ENCODE measurements around the gene KXD1. TPM values are rescaled to one million over a fixed set of nuclear protein-coding genes. Genes with fewer than 3 reads are reported as not detected.

Gene KXD1
- total and polyA plus RNA-seq, 4 donors, result 51.3 to 117 (median 74.8) TPM

GRCh38 chr19:18558604-18559003 is 934 bp downstream of the KXD1 start:
- DNase-seq (no peak), ATAC-seq (ENCODE audit: insufficient read depth, low FRiP score) (no peak)
- H3K4me1 ChIP-seq (ENCODE audit: control insufficient read depth in 5 of 5, insufficient read depth in 5 of 5, low read length in 5 of 5), result peaks cover 0 to 14% (median 0%) of the 10 kb centered on the region in 5 donors
- no peaks in the 10 kb centered on the region for H3K27me3 ChIP-seq (ENCODE audit: control insufficient read depth in 3 of 3, insufficient read depth in 3 of 3, low read length in 2 of 3)
- WGBS, 2 donors, result 51 to 53% methylated on average over 3 of the region's 3 CpGs
- H3K9ac ChIP-seq (ENCODE audit: insufficient read depth in 1 of 2, low read length in 2 of 2), result peak overlapping the region; percentile 65 to 87
- no peaks in the 10 kb centered on the region for H3K9me3 ChIP-seq (ENCODE audit: control insufficient read depth in 4 of 4, insufficient read depth in 3 of 4, low read length in 3 of 4)
- H3K27ac ChIP-seq (ENCODE audit: low read depth in 1 of 2, low read length in 1 of 2), result peak overlapping the region; percentile 85 to 96
- H3K4me3 ChIP-seq, result no peak overlapping the region
- TF ChIP-seq CTCF (IDR thresholded peaks at IDR 0.05; ENCODE audit: control extremely low read depth, extremely low read depth), result no peak
- H3K36me3 ChIP-seq (ENCODE audit: control insufficient read depth in 4 of 4, insufficient read depth in 4 of 4, low read length in 4 of 4), result peaks cover 0 to 12% (median 4%) of the 10 kb centered on the region in 4 donors

GRCh38 chr19:18559685-18560084 is 2.0 kb downstream of the KXD1 start:
- peaks cover 3 to 18% (median 9%) of the 10 kb centered on the region in 4 donors for H3K36me3 ChIP-seq (ENCODE audit: control insufficient read depth in 4 of 4, insufficient read depth in 4 of 4, low read length in 4 of 4)
- no peak overlapping the region for H3K27ac ChIP-seq (ENCODE audit: low read depth in 1 of 2, low read length in 1 of 2)
- no peak for ATAC-seq (ENCODE audit: insufficient read depth, low FRiP score)

GRCh38 chr19:18562086-18562485 is 4.4 kb downstream of the KXD1 start:
- peaks cover 0 to 14% (median 0%) of the 10 kb centered on the region in 5 donors for H3K4me1 ChIP-seq (ENCODE audit: control insufficient read depth in 5 of 5, insufficient read depth in 5 of 5, low read length in 5 of 5)
- no peak overlapping the region for H3K4me3 ChIP-seq
- WGBS, 2 donors, result 71 to 80% methylated on average over 14 of the region's 14 CpGs
- no peaks in the 10 kb centered on the region for H3K27me3 ChIP-seq (ENCODE audit: control insufficient read depth in 3 of 3, insufficient read depth in 3 of 3, low read length in 2 of 3)
- peaks cover 10 to 37% (median 17%) of the 10 kb centered on the region in 4 donors for H3K36me3 ChIP-seq (ENCODE audit: control insufficient read depth in 4 of 4, insufficient read depth in 4 of 4, low read length in 4 of 4)
- no peaks in the 10 kb centered on the region for H3K9me3 ChIP-seq (ENCODE audit: control insufficient read depth in 4 of 4, insufficient read depth in 3 of 4, low read length in 3 of 4)
- DNase-seq (peak in 2 of 3 donors; percentile 16 to 29), ATAC-seq (ENCODE audit: insufficient read depth, low FRiP score) (no peak)
- no peak overlapping the region for H3K9ac ChIP-seq (ENCODE audit: insufficient read depth in 1 of 2, low read length in 2 of 2)
- no peak for TF ChIP-seq CTCF (IDR thresholded peaks at IDR 0.05; ENCODE audit: control extremely low read depth, extremely low read depth)
- peak overlapping the region; percentile 36 to 73 for H3K27ac ChIP-seq (ENCODE audit: low read depth in 1 of 2, low read length in 1 of 2)

More at GRCh38 chr19:18559685-18560084, 2.0 kb downstream of the KXD1 start:
- Histone ChIP-seq H3K9ac (ENCODE audit: insufficient read depth in 1 of 2, low read length in 2 of 2) (no peak overlapping the region), H3K4me1 (ENCODE audit: control insufficient read depth in 5 of 5, insufficient read depth in 5 of 5, low read length in 5 of 5) (peaks cover 0 to 14% (median 0%) of the 10 kb centered on the region in 5 donors), H3K4me3 (no peak overlapping the region), H3K9me3 (ENCODE audit: control insufficient read depth in 4 of 4, insufficient read depth in 3 of 4, low read length in 3 of 4) (no peaks in the 10 kb centered on the region), H3K27me3 (ENCODE audit: control insufficient read depth in 3 of 3, insufficient read depth in 3 of 3, low read length in 2 of 3) (no peaks in the 10 kb centered on the region)
- no peak for TF ChIP-seq CTCF (IDR thresholded peaks at IDR 0.05; ENCODE audit: control extremely low read depth, extremely low read depth)
- 53 to 57% methylated on average over 5 of the region's 5 CpGs for WGBS, 2 donors
- no peak for DNase-seq

- TF ChIP-seq CTCF (IDR thresholded peaks at IDR 0.05; ENCODE audit: control extremely low read depth, extremely low read depth), result no peak
- Histone ChIP-seq H3K4me3 (no peak overlapping the region), H3K27me3 (ENCODE audit: control insufficient read depth in 3 of 3, insufficient read depth in 3 of 3, low read length in 2 of 3) (no peaks in the 10 kb centered on the region), H3K36me3 (ENCODE audit: control insufficient read depth in 4 of 4, insufficient read depth in 4 of 4, low read length in 4 of 4) (peaks cover 20 to 53% (median 27%) of the 10 kb centered on the region in 4 donors), H3K9ac (ENCODE audit: insufficient read depth in 1 of 2, low read length in 2 of 2) (no peak overlapping the region), H3K4me1 (ENCODE audit: control insufficient read depth in 5 of 5, insufficient read depth in 5 of 5, low read length in 5 of 5) (peaks cover 0 to 3% (median 2%) of the 10 kb centered on the region in 5 donors), H3K27ac (ENCODE audit: low read depth in 1 of 2, low read length in 1 of 2) (no peak overlapping the region), H3K9me3 (ENCODE audit: control insufficient read depth in 4 of 4, insufficient read depth in 3 of 4, low read length in 3 of 4) (peaks cover 0 to 2% (median 0%) of the 10 kb centered on the region in 4 donors)
- DNase-seq (no peak), ATAC-seq (ENCODE audit: insufficient read depth, low FRiP score) (no peak)
- 95 to 97% methylated on average over 8 of the region's 8 CpGs for WGBS, 2 donors
Measured at GRCh38 chr19:18566953-18567352, 9.3 kb downstream of the KXD1 start.
